ENCODE results near the gene AGFG2. TPM values are rescaled to one million over a fixed set of nuclear protein-coding genes. Genes with fewer than 3 reads are reported as not detected.
"Not testable (repeated sequence)": the region's sequence is repeated elsewhere in the genome, so short reads cannot be mapped to it uniquely, and the experiment has no call there.

AGFG2 gene
- total and polyA plus RNA-seq, 4 donors, result 10.6 to 21.0 (median 17.2) TPM

GRCh38 chr7:100519580-100519979, 19.4 kb upstream of the AGFG2 start:
- Histone ChIP-seq H3K36me3 (ENCODE audit: control insufficient read depth, insufficient read depth, low read length) (no peaks in the 10 kb centered on the region), H3K4me3 (ENCODE audit: low read depth, low read length) (no peak overlapping the region), H3K27ac (ENCODE audit: low read depth, low read length) (no peak overlapping the region), H3K9me3 (ENCODE audit: control insufficient read depth, insufficient read depth, low read length) (no peaks in the 10 kb centered on the region), H3K4me1 (ENCODE audit: control insufficient read depth, insufficient read depth, low read length) (no peaks in the 10 kb centered on the region), H3K27me3 (ENCODE audit: control insufficient read depth, insufficient read depth, low read length) (no peaks in the 10 kb centered on the region)
- DNase-seq (ENCODE audit: low read depth in 4 of 6, low spot score in 6 of 6), result no peak
- 75% methylated on average over 2 of the region's 6 CpGs for WGBS (ENCODE audit: insufficient coverage)

- Histone ChIP-seq H3K36me3 (ENCODE audit: control insufficient read depth, insufficient read depth, low read length) (no peaks in the 10 kb centered on the region), H3K9me3 (ENCODE audit: control insufficient read depth, insufficient read depth, low read length) (no peaks in the 10 kb centered on the region), H3K4me3 (ENCODE audit: low read depth, low read length) (no peak overlapping the region), H3K27ac (ENCODE audit: low read depth, low read length) (no peak overlapping the region), H3K27me3 (ENCODE audit: control insufficient read depth, insufficient read depth, low read length) (no peaks in the 10 kb centered on the region), H3K4me1 (ENCODE audit: control insufficient read depth, insufficient read depth, low read length) (no peaks in the 10 kb centered on the region)
- no CpG with 5 or more reads among the region's 1 CpG for WGBS (ENCODE audit: insufficient coverage)
- no peak for DNase-seq (ENCODE audit: low read depth in 4 of 6, low spot score in 6 of 6)
Observed at GRCh38 chr7:100520138-100520537, 18.9 kb upstream of the AGFG2 start.

GRCh38 chr7:100521076-100521475, 17.9 kb upstream of the AGFG2 start:
- no peaks in the 10 kb centered on the region for H3K36me3 ChIP-seq (ENCODE audit: control insufficient read depth, insufficient read depth, low read length)
- no peak overlapping the region for H3K27ac ChIP-seq (ENCODE audit: low read depth, low read length)
- no peaks in the 10 kb centered on the region for H3K4me1 ChIP-seq (ENCODE audit: control insufficient read depth, insufficient read depth, low read length)
- no CpG with 5 or more reads among the region's 2 CpGs for WGBS (ENCODE audit: insufficient coverage)
- no peaks in the 10 kb centered on the region for H3K27me3 ChIP-seq (ENCODE audit: control insufficient read depth, insufficient read depth, low read length)
- no peaks in the 10 kb centered on the region for H3K9me3 ChIP-seq (ENCODE audit: control insufficient read depth, insufficient read depth, low read length)
- no peak overlapping the region for H3K4me3 ChIP-seq (ENCODE audit: low read depth, low read length)
- DNase-seq (ENCODE audit: low read depth in 4 of 6, low spot score in 6 of 6), result no peak

GRCh38 chr7:100521909-100522593, 17.0 kb upstream of the AGFG2 start:
- not testable (repeated sequence) for DNase-seq (ENCODE audit: low read depth in 4 of 6, low spot score in 6 of 6); H3K36me3 ChIP-seq (ENCODE audit: control insufficient read depth, insufficient read depth, low read length); H3K27ac ChIP-seq (ENCODE audit: low read depth, low read length); H3K27me3 ChIP-seq (ENCODE audit: control insufficient read depth, insufficient read depth, low read length); H3K9me3 ChIP-seq (ENCODE audit: control insufficient read depth, insufficient read depth, low read length); H3K4me3 ChIP-seq (ENCODE audit: low read depth, low read length); H3K4me1 ChIP-seq (ENCODE audit: control insufficient read depth, insufficient read depth, low read length)
- WGBS (ENCODE audit: insufficient coverage), result no CpG with 5 or more reads among the region's 3 CpGs

- H3K4me3 ChIP-seq (ENCODE audit: low read depth, low read length); H3K27me3 ChIP-seq (ENCODE audit: control insufficient read depth, insufficient read depth, low read length): not testable (repeated sequence)
- WGBS (ENCODE audit: insufficient coverage), result no CpG with 5 or more reads among the region's 34 CpGs
Observed at GRCh38 chr7:100523192-100523591, 15.8 kb upstream of the AGFG2 start.

GRCh38 chr7:100528108-100528866, 10.7 kb upstream of the AGFG2 start:
- H3K36me3 ChIP-seq (ENCODE audit: control insufficient read depth, insufficient read depth, low read length); H3K9me3 ChIP-seq (ENCODE audit: control insufficient read depth, insufficient read depth, low read length); H3K4me3 ChIP-seq (ENCODE audit: low read depth, low read length); H3K4me1 ChIP-seq (ENCODE audit: control insufficient read depth, insufficient read depth, low read length); DNase-seq (ENCODE audit: low read depth in 4 of 6, low spot score in 6 of 6); H3K27me3 ChIP-seq (ENCODE audit: control insufficient read depth, insufficient read depth, low read length); H3K27ac ChIP-seq (ENCODE audit: low read depth, low read length): not testable (repeated sequence)
- 76% methylated on average over 7 of the region's 12 CpGs for WGBS (ENCODE audit: insufficient coverage)

More at GRCh38 chr7:100523192-100523591, 15.8 kb upstream of the AGFG2 start:
- H3K9me3 ChIP-seq (ENCODE audit: control insufficient read depth, insufficient read depth, low read length); H3K27ac ChIP-seq (ENCODE audit: low read depth, low read length); H3K36me3 ChIP-seq (ENCODE audit: control insufficient read depth, insufficient read depth, low read length); H3K4me1 ChIP-seq (ENCODE audit: control insufficient read depth, insufficient read depth, low read length); DNase-seq (ENCODE audit: low read depth in 4 of 6, low spot score in 6 of 6): not testable (repeated sequence)

GRCh38 chr7:100532165-100533022, 6.6 kb upstream of the AGFG2 start:
- 83% methylated on average over 9 of the region's 14 CpGs for WGBS (ENCODE audit: insufficient coverage)
- no peak for DNase-seq (ENCODE audit: low read depth in 4 of 6, low spot score in 6 of 6)
- H3K4me1 ChIP-seq (ENCODE audit: control insufficient read depth, insufficient read depth, low read length), result no peaks in the 10 kb centered on the region

GRCh38 chr7:100535982-100536381, 3.0 kb upstream of the AGFG2 start:
- not testable (repeated sequence) for DNase-seq (ENCODE audit: low read depth in 4 of 6, low spot score in 6 of 6); H3K36me3 ChIP-seq (ENCODE audit: control insufficient read depth, insufficient read depth, low read length); H3K9me3 ChIP-seq (ENCODE audit: control insufficient read depth, insufficient read depth, low read length); H3K27ac ChIP-seq (ENCODE audit: low read depth, low read length); H3K27me3 ChIP-seq (ENCODE audit: control insufficient read depth, insufficient read depth, low read length); H3K4me3 ChIP-seq (ENCODE audit: low read depth, low read length)
- 83% methylated on average over 1 of the region's 9 CpGs for WGBS (ENCODE audit: insufficient coverage)
- peaks cover 13% of the 10 kb centered on the region for H3K4me1 ChIP-seq (ENCODE audit: control insufficient read depth, insufficient read depth, low read length)

More at GRCh38 chr7:100532165-100533022, 6.6 kb upstream of the AGFG2 start:
- Histone ChIP-seq H3K9me3 (ENCODE audit: control insufficient read depth, insufficient read depth, low read length) (no peaks in the 10 kb centered on the region), H3K27ac (ENCODE audit: low read depth, low read length) (no peak overlapping the region), H3K4me3 (ENCODE audit: low read depth, low read length) (no peak overlapping the region), H3K27me3 (ENCODE audit: control insufficient read depth, insufficient read depth, low read length) (no peaks in the 10 kb centered on the region), H3K36me3 (ENCODE audit: control insufficient read depth, insufficient read depth, low read length) (no peaks in the 10 kb centered on the region)

GRCh38 chr7:100536695-100537094, 2.3 kb upstream of the AGFG2 start:
- H3K4me3 ChIP-seq (ENCODE audit: low read depth, low read length); H3K27ac ChIP-seq (ENCODE audit: low read depth, low read length); DNase-seq (ENCODE audit: low read depth in 4 of 6, low spot score in 6 of 6); H3K27me3 ChIP-seq (ENCODE audit: control insufficient read depth, insufficient read depth, low read length); H3K9me3 ChIP-seq (ENCODE audit: control insufficient read depth, insufficient read depth, low read length); H3K36me3 ChIP-seq (ENCODE audit: control insufficient read depth, insufficient read depth, low read length): not testable (repeated sequence)
- peaks cover 13% of the 10 kb centered on the region for H3K4me1 ChIP-seq (ENCODE audit: control insufficient read depth, insufficient read depth, low read length)
- 100% methylated on average over 1 of the region's 2 CpGs for WGBS (ENCODE audit: insufficient coverage)
